Activated T-cell treated with anti-CD3 and anti-CD28 coated beads, Interleukin-2, amount 50 U/mL, for 4 hours (primary cell): ENCODE data around the gene SCAF1. TPM values are rescaled to one million over a fixed set of nuclear protein-coding genes. Genes with fewer than 3 reads are reported as not detected.
A peak's percentile ranks its signal among the peaks of the same experiment; 100 is the strongest.
"Not testable (repeated sequence)": the region's sequence is repeated elsewhere in the genome, so short reads cannot be mapped to it uniquely, and the experiment has no call there.

Source experiments
- ATAC-seq, 2 donors: fragments of 200-7000 bp; cut with Tn5 transposase; one replicate each; pipeline ENCODE4 v1.10.0; 2021
- DNase-seq: peaks from one replicate; pipeline ENCODE4 v3.0.0-alpha.2; 2020
- H3K27me3 Mint-ChIP-seq: one replicate; pipeline ENCODE4 v1.8.0; 2021; ENCODE audit warnings: low read depth, mixed read lengths
- H3K36me3 Mint-ChIP-seq: one replicate; pipeline ENCODE4 v1.8.0; 2022; ENCODE audit warnings: mixed read lengths; ENCODE audit not compliant: insufficient read depth
- H3K4me1 Mint-ChIP-seq: one replicate; pipeline ENCODE4 v1.8.0; 2021; ENCODE audit warnings: low read depth, mixed read lengths
- H3K4me3 Mint-ChIP-seq: one replicate; pipeline ENCODE4 v1.8.0; 2021; ENCODE audit warnings: mild to moderate bottlenecking, moderate library complexity, mixed read lengths
- H3K9me3 Mint-ChIP-seq: one replicate; pipeline ENCODE4 v1.8.0; 2021; ENCODE audit warnings: mixed read lengths
- total RNA-seq, 3 donors: library from RNA; stranded (reverse); gene quantifications; one replicate each; pipeline ENCODE4 v1.2.1, GENCODE V29; 2021

Gene SCAF1
- total RNA-seq, 3 donors from 2014 or later, result 81.7 to 82.9 (median 82.5) TPM

GRCh38 chr19:49632576-49632975 lies 9.4 kb upstream of the SCAF1 start:
- no peaks in the 10 kb centered on the region for H3K27me3 Mint-ChIP-seq
- DNase-seq (no peak), ATAC-seq (no peak)
- H3K4me3 Mint-ChIP-seq, result no peak overlapping the region
- no peaks in the 10 kb centered on the region for H3K9me3 Mint-ChIP-seq
- no peaks in the 10 kb centered on the region for H3K4me1 Mint-ChIP-seq
- peaks cover 4% of the 10 kb centered on the region for H3K36me3 Mint-ChIP-seq

GRCh38 chr19:49633273-49633672 lies 8.7 kb upstream of the SCAF1 start:
- H3K9me3 Mint-ChIP-seq, H3K36me3 Mint-ChIP-seq, DNase-seq, H3K4me1 Mint-ChIP-seq, ATAC-seq, H3K4me3 Mint-ChIP-seq, H3K27me3 Mint-ChIP-seq: not testable (repeated sequence)

GRCh38 chr19:49635530-49636232 lies 6.3 kb upstream of the SCAF1 start:
- H3K4me3 Mint-ChIP-seq, result no peak overlapping the region
- no peaks in the 10 kb centered on the region for H3K27me3 Mint-ChIP-seq
- ATAC-seq (no peak), DNase-seq (no peak)
- no peaks in the 10 kb centered on the region for H3K9me3 Mint-ChIP-seq
- H3K4me1 Mint-ChIP-seq, result peaks cover 23% of the 10 kb centered on the region
- no peaks in the 10 kb centered on the region for H3K36me3 Mint-ChIP-seq

GRCh38 chr19:49636233-49636932 lies 5.6 kb upstream of the SCAF1 start:
- no peaks in the 10 kb centered on the region for H3K36me3 Mint-ChIP-seq
- DNase-seq (no peak), ATAC-seq (no peak)
- no peaks in the 10 kb centered on the region for H3K9me3 Mint-ChIP-seq
- H3K4me3 Mint-ChIP-seq, result no peak overlapping the region
- peaks cover 27% of the 10 kb centered on the region for H3K4me1 Mint-ChIP-seq
- H3K27me3 Mint-ChIP-seq, result no peaks in the 10 kb centered on the region

- DNase-seq (no peak), ATAC-seq (no peak)
- peaks cover 39% of the 10 kb centered on the region for H3K4me1 Mint-ChIP-seq
- no peaks in the 10 kb centered on the region for H3K36me3 Mint-ChIP-seq
- no peaks in the 10 kb centered on the region for H3K27me3 Mint-ChIP-seq
- H3K4me3 Mint-ChIP-seq, result peak overlapping the region; percentile 49
- H3K9me3 Mint-ChIP-seq, result no peaks in the 10 kb centered on the region
Observed at GRCh38 chr19:49637821-49638738, 3.9 kb upstream of the SCAF1 start.

- no peaks in the 10 kb centered on the region for H3K27me3 Mint-ChIP-seq
- ATAC-seq, result no peak
- peaks cover 3% of the 10 kb centered on the region for H3K36me3 Mint-ChIP-seq
- peaks cover 53% of the 10 kb centered on the region for H3K4me1 Mint-ChIP-seq
- H3K4me3 Mint-ChIP-seq, result peak overlapping the region; percentile 98
- DNase-seq, result no peak
- no peaks in the 10 kb centered on the region for H3K9me3 Mint-ChIP-seq
Observed at GRCh38 chr19:49639401-49640112, 2.5 kb upstream of the SCAF1 start.

GRCh38 chr19:49640113-49640898 lies 1.7 kb upstream of the SCAF1 start, which contains the start of gene RRAS:
TSS of gene RRAS (minus strand) at chr19:49640143. CDS start at chr19:49640098, 45 bp downstream.
- H3K4me1 Mint-ChIP-seq, result peaks cover 57% of the 10 kb centered on the region
- H3K36me3 Mint-ChIP-seq, result peaks cover 3% of the 10 kb centered on the region
- H3K4me3 Mint-ChIP-seq, result peak within 1 kb of the TSS; percentile 98
- peak; percentile 99 for DNase-seq
- no peaks in the 10 kb centered on the region for H3K27me3 Mint-ChIP-seq
- no peaks in the 10 kb centered on the region for H3K9me3 Mint-ChIP-seq
- peak; percentile 60 to 68 for ATAC-seq

GRCh38 chr19:49642492-49643035 lies 555 bp downstream of the SCAF1 start:
- Mint-ChIP-seq H3K4me1 (peaks cover 61% of the 10 kb centered on the region), H3K36me3 (peaks cover 7% of the 10 kb centered on the region), H3K4me3 (peak overlapping the region; percentile 98), H3K27me3 (no peaks in the 10 kb centered on the region), H3K9me3 (no peaks in the 10 kb centered on the region)
- DNase-seq (no peak), ATAC-seq (no peak)

GRCh38 chr19:49643466-49643865 lies 1.5 kb downstream of the SCAF1 start:
- peaks cover 55% of the 10 kb centered on the region for H3K4me1 Mint-ChIP-seq
- H3K36me3 Mint-ChIP-seq, result peaks cover 7% of the 10 kb centered on the region
- H3K27me3 Mint-ChIP-seq, result no peaks in the 10 kb centered on the region
- ATAC-seq, result no peak
- H3K4me3 Mint-ChIP-seq, result peak overlapping the region; percentile 98
- H3K9me3 Mint-ChIP-seq, result no peaks in the 10 kb centered on the region
- DNase-seq, result no peak

GRCh38 chr19:49645592-49645991 lies 3.6 kb downstream of the SCAF1 start:
- no peaks in the 10 kb centered on the region for H3K27me3 Mint-ChIP-seq
- ATAC-seq, result no peak
- DNase-seq, result no peak
- peaks cover 38% of the 10 kb centered on the region for H3K4me1 Mint-ChIP-seq
- H3K4me3 Mint-ChIP-seq, result no peak overlapping the region
- H3K9me3 Mint-ChIP-seq, result no peaks in the 10 kb centered on the region
- peaks cover 16% of the 10 kb centered on the region for H3K36me3 Mint-ChIP-seq

- no peaks in the 10 kb centered on the region for H3K27me3 Mint-ChIP-seq
- peaks cover 17% of the 10 kb centered on the region for H3K36me3 Mint-ChIP-seq
- peaks cover 34% of the 10 kb centered on the region for H3K4me1 Mint-ChIP-seq
- no peaks in the 10 kb centered on the region for H3K9me3 Mint-ChIP-seq
- ATAC-seq (no peak), DNase-seq (no peak)
- no peak overlapping the region for H3K4me3 Mint-ChIP-seq
Observed at GRCh38 chr19:49645995-49646394, 4.0 kb downstream of the SCAF1 start.

GRCh38 chr19:49646586-49646985 lies 4.6 kb downstream of the SCAF1 start:
- peaks cover 32% of the 10 kb centered on the region for H3K4me1 Mint-ChIP-seq
- H3K36me3 Mint-ChIP-seq, result peaks cover 17% of the 10 kb centered on the region
- no peak overlapping the region for H3K4me3 Mint-ChIP-seq
- no peak for ATAC-seq
- no peak for DNase-seq
- H3K9me3 Mint-ChIP-seq, result no peaks in the 10 kb centered on the region
- H3K27me3 Mint-ChIP-seq, result no peaks in the 10 kb centered on the region
